CD4-positive, alpha-beta T cell treated with Interferon gamma for 1 hour (primary cell): ENCODE measurements around the gene TARBP1.
"Not testable (repeated sequence)": the region's sequence is repeated elsewhere in the genome, so short reads cannot be mapped to it uniquely, and the experiment has no call there.

Experiments
- DNase-seq: peaks from one replicate; pipeline ENCODE4 v3.0.0-alpha.2; 2020

The TARBP1 gene, protein sequence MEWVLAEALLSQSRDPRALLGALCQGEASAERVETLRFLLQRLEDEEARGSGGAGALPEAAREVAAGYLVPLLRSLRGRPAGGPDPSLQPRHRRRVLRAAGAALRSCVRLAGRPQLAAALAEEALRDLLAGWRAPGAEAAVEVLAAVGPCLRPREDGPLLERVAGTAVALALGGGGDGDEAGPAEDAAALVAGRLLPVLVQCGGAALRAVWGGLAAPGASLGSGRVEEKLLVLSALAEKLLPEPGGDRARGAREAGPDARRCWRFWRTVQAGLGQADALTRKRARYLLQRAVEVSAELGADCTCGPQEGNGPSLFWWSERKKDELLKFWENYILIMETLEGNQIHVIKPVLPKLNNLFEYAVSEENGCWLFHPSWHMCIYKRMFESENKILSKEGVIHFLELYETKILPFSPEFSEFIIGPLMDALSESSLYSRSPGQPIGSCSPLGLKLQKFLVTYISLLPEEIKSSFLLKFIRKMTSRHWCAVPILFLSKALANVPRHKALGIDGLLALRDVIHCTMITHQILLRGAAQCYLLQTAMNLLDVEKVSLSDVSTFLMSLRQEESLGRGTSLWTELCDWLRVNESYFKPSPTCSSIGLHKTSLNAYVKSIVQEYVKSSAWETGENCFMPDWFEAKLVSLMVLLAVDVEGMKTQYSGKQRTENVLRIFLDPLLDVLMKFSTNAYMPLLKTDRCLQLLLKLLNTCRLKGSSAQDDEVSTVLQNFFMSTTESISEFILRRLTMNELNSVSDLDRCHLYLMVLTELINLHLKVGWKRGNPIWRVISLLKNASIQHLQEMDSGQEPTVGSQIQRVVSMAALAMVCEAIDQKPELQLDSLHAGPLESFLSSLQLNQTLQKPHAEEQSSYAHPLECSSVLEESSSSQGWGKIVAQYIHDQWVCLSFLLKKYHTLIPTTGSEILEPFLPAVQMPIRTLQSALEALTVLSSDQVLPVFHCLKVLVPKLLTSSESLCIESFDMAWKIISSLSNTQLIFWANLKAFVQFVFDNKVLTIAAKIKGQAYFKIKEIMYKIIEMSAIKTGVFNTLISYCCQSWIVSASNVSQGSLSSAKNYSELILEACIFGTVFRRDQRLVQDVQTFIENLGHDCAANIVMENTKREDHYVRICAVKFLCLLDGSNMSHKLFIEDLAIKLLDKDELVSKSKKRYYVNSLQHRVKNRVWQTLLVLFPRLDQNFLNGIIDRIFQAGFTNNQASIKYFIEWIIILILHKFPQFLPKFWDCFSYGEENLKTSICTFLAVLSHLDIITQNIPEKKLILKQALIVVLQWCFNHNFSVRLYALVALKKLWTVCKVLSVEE (N-terminal part only)

DNA sequence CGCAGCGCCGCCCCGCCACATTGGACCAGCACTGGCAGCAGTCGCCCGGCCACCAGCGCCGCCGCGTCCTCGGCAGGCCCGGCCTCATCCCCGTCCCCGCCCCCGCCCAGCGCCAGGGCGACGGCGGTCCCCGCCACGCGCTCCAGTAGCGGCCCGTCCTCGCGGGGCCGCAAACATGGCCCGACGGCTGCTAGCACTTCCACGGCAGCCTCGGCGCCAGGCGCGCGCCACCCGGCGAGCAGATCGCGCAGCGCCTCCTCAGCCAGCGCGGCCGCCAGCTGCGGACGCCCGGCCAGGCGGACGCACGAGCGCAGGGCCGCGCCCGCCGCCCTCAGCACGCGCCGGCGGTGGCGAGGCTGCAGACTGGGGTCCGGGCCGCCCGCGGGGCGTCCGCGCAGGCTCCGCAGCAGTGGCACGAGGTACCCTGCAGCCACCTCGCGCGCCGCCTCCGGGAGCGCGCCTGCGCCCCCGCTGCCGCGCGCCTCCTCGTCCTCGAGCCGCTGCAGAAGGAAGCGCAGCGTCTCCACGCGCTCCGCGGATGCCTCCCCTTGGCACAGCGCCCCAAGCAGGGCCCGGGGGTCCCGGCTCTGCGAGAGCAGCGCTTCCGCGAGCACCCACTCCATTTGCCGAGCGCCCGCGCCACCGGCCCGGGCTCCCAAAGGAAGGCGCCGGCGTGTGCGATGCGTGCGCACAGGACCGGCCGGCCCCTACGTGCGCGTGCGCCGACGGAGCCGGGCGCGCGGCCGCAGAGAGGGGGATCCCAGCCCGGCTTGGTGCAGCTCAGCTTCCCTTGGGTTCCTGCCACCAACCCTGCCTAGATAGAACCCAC, at the start of gene TARBP1:
Gene TARBP1 (minus strand): TSS at position 699 of the 829 bp plus-strand sequence. CDS start 76 bp downstream, at position 623.
- DNase-seq = peak; percentile 68

DNA sequence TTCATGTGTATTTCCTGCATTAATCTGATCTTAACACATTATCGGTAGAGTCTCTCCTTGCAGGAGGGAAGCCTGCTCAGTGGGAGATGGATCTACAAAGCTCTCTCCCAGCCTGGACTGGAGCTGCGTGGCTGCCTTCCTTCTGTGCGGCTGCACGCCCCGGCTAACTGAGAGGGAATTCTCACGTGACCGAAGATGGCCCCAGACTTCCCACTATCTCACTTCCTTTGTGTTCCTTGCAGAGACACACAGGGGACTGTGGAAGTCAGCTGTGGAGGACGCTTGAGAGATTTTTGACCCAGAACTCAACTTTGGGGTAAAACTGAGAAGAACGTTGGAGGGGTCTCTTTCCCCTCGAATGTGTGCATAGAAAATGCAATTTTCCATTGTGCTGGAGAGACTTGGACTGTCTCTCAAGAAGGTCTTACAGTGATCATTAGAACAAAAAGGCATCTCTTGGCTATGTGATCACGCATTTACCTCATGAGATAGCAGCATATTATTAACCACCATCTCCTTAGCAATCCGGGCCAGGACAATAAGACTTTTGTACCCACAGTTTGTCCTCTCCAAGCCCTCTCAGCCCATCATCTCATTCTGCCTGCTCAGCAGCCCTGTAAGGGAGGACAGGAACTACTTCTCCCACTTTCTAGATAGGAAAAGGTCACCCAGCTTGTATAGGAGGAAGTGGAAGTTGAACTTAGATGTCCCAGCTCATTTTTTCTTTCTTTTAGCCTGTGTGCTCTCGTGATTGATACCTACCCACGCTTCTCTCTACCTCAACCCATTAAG, 49.3 kb upstream of the TARBP1 start:
- no peak for DNase-seq

DNA sequence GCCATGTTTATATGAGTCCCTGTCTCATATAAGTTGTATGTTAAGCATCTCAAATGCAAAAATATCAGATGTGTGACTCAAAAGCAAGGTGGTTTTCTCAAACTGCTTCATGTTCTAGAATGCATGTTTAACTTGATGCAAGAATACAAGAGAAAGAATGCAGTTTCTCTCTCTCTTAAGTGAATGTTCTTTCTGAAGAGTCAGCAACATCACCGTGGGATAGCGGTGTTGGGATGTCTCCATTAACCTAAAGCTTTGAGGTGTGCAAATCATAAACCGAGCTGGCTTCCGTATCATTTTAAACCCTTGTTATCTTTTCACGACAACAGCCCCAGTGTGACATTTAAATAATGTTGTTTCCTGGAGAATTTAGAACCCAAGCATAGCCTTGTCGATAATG, 48.4 kb upstream of the TARBP1 start:
- no peak for DNase-seq

DNA sequence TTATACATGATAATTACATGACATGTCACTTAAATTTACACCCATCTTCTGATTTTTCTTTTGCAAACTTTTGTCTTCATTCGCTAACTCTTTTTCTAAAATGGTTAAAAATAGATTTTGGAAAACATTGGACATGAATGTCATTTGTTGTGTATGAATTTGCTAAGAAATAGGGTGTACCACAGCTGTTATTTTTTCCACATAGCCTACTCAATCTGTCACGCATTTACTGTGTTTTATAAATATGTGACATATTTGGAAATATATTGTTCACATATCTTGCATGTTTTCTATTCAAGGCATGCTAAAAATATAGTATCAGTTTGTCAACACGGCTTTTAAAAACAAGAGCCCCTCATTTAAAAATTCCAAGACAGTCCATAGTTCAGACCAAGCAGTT, 47.9 kb upstream of the TARBP1 start:
- DNase-seq = no peak

DNA sequence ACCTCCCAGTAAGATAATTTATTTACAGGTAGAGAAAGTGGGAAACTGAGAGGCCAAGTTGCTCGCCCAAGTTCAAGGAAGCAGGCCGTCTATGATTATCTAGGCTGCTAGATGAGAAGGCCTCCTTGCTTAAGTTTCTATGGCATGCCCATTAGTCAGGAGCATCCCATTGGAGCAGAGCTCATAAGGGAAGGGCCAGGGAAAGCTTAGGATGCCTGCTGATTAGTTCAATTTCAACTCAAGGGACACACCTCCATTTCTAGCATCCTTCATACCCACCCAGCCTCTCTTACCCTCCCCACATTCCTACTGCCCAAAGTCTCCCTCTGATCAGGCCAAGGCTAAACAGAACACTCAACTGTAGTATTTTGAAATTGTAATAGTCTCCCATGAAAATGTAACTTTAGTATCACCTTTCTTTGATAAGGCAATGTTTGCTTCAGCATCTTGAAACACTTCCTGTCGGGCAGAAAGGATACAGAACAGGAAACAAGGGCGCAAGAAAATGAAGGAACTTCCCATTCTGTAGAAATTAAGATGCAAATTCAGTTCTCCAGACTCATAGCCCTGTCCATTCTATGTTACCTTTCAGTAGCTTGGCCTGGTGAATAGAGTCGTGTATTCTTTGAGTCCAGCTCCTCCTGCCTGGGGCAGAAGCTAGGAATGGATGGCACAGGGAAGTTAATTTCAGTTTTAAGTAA, 46.3 kb upstream of the TARBP1 start:
- no peak for DNase-seq

DNA sequence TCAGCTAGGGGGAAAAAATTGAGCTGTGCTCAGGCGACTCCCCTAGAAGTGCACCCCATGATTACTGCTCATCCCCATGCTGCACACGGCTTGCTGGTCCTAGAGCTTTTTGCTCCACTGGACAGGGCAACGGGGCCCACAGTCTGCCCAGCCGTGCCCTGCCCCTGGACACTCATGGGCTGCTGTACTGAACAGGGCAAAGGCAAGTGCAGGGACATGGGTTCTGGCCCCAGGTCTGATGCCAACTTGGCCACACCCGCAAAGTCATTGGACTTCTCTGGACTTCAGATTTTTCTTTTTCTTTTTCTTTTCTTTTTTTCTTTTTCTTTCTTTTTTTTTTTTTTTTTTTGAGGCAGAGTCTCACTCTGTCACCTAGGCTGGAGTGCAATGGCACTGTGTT, 42.9 kb upstream of the TARBP1 start:
- DNase-seq = no peak

DNA sequence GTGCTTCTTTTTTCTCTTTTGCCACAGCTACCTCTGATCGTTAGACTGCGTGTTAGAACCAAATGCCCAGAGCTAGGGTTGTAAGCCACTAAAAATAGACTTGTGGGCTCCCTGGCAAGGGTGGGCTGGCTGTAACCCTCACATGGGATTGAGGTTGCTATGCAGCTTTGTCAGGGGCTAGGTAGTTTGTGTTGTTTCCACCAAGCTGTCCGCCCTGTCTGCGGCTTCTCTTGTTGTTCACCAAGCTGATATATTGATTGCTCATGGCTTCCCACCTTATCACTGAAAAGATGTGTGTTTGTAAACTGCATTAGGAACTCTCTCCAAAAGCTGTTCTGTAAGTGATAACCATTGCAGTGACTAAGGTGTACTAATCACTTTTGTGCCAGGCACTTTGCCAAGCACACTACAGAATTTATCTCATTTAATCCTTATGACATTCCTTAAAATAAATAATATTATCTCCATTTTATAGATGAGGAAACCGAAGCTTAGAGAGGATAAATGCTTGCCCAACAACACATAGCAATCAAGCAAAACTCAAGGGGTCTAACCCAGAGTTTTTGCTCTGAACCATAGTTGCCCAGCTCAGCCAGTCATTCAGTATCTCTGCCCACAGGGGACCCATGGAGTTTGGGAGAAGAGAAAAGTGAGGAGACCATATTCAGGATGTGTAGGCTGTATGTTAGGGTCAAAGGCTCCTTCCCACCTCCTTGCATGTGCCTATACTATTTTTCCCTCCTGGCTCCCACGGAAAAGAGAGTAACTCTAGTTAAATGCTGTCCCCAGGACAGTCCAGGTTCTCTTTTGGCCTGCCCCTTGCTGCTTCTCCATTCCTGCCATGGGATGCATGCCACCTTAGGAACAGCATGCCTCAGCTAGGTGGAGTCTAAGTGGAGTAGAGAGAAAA, 42.2 kb upstream of the TARBP1 start:
- DNase-seq = no peak

DNA sequence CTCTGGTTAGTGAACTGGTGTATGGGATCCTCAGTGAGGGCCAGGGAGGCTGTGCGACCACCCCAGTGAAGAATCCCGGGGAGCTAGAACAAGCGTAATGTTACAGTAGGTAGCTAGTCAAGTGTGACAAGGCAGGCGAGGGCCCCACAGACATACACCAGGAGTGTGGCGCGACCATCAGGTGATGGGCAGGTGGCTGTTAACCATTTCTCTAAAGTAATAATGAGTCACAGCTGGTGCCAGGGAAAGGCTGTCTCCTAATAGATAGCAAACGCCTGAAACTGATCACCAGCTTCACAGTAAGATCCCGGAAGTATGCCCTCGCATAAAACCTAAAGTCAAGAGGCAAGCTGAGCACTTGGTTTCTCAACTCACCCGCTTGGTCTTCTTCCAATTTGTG, 40.5 kb upstream of the TARBP1 start:
- DNase-seq = no peak

DNA sequence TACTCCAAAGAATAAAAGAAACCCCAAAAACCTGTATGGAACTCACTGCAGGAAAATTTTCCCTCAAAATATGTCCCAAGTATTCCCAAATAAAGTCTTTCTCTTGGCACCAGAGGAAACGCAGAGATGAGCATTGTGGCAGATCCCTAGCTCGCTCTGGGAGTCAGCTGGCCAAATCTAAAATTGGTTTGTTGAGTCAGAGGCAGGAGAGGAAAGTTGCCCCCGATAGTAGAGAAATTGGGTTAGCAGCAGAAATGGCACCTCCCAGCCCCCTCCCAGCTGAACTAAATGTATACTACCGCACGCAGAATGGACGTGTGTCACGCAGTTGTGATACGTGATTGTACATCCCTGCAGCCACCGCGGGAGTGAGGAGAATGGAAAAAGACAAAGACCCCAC, 39.9 kb upstream of the TARBP1 start:
- DNase-seq = no peak

DNA sequence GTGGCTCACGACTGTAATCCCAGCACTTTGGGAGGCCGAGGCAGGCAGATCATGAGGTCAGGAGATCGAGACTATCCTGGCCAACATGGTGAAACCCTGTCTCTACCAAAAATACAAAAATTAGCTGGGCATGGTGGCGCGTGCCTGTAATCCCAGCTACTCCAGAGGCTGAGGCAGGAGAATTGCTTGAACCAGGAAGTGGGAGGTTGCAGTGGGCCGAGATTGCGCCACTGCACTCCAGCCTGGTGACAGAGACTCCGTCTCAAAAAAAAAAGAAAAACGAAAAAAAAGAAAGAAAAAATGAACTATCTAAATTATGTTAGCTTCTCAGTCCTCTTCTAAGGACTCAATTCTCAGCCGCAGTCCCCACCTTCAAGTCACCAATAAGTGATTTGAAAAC, 39.1 kb upstream of the TARBP1 start:
- DNase-seq = not testable (repeated sequence)

DNA sequence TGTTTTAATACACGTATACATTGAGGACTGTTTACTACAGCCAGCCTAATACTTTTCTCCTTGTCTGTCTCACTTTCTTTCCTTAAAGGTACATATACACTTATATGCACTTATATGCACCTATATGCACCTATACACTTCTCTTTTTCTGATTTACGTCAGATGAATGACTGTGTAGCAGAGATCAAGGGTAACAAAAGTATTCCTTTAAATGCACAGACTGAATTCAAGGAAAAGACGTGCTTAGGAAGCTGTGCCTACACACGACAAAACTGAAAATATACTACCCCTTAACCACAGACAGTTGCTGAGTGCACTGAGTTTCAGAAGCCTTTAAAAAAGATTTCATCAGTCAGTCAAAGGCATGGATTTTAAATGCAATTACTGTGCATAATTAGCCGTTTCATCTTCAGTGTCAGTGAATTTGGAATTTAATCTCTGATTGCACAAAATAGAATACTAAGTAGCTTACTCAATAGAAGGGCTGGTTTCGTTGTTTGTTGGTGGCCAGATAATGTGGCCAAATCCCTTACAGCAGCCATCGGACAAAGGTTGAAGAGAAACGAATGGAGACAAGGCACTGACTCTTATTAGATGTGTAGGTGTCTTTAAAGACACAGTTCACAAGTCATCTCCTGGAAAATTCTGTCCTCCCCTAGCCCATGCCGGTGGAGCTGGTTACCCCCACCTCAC, 38.3 kb upstream of the TARBP1 start:
- DNase-seq = no peak

DNA sequence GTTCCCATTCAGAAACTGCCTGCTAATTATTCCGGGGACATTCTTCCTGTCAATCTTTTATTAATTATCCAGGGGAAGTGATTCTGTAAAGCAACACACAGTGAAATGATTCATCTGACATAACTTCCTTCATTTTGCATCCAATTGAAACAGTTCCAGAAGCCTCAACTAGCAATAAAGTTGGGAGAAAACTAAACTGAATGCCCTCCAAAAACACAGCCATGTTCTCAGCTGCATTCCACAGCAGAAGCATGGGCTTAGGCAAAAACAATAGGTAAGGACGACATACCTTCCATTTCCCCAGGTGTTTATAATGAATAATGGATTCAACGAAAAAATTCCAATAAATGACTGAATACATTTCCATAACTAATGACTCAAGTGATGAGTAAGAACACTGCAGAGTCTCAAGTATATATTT, 36.9 kb upstream of the TARBP1 start:
- no peak for DNase-seq

DNA sequence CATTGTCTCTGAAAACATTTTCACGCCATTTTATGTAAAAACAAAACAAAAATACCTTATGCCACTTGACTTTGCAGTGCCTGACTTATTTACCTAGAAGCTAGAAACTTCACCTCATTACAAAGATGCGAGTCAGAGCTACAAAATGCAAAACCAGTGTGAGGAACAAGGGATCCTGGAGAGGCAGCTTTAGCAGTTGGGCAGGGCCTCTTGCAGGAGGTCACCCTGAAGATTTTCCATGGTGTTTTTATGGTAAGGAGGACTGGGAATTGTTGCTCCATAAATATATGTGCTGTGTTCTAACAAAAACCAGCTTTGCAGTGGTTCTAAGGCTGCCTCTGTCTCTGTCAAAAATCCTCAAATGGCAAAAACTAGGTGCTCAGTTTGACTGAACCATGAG, 36.4 kb upstream of the TARBP1 start:
- no peak for DNase-seq

DNA sequence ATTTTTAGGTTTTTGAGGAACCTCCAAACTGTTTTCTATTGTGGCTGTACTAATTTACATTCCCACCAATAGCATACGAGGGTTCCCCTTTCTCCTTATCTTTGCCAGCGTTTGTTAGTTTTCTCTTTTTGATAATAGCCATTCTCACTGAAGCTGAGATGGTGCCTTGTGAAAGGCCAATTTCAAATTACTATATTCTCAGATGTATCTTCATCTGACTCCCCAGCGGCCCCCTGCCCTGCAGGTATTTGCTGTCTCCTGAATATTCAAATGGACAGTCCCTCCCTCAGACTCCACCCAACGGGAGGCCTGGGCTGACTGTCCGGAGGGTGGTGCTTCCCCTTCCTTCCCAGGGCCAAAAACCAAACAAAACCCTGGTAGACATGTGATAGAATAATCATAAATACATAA, 33.5 kb upstream of the TARBP1 start:
- DNase-seq = peak; percentile 32

DNA sequence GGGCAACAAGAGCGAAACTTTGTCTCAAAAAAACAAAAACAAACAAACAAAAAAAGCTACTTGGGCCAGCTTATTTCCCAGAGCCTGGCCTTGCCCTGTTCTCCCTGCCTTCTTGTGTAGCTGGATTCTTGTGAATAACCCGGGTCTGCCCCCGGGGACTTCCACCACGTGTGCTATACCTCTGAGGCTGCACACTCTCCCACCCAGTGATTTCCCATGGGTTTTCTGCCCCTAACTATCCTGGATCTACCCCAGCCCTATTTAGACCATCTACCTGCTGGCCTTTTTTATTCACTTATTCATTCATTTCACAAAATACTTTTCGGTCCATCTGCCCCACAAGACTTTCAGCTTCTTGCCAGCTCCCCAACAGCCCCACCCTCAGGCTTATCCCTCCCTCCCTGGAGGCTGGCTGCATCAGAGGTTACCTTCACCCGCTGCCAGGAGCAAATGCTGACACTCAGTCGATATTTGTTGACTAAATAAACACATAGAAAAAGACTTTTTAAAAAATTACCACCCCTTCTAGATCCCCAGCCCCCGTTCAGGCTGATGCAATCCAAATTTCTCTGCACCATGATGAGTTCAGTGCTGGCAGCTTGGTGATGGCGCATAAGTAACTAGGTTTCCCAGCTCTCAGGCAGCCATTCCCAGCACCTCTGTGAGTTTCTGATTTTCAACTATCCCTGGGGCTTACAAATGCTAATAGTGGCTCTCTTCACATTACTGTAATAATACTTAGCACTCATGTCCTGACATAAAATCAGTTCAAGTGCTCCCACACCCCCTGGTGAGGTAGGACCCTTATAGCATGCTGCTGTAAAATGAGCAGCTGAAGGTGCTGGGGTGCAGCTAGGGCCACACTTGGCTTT, 30.7 kb upstream of the TARBP1 start:
- no peak for DNase-seq

DNA sequence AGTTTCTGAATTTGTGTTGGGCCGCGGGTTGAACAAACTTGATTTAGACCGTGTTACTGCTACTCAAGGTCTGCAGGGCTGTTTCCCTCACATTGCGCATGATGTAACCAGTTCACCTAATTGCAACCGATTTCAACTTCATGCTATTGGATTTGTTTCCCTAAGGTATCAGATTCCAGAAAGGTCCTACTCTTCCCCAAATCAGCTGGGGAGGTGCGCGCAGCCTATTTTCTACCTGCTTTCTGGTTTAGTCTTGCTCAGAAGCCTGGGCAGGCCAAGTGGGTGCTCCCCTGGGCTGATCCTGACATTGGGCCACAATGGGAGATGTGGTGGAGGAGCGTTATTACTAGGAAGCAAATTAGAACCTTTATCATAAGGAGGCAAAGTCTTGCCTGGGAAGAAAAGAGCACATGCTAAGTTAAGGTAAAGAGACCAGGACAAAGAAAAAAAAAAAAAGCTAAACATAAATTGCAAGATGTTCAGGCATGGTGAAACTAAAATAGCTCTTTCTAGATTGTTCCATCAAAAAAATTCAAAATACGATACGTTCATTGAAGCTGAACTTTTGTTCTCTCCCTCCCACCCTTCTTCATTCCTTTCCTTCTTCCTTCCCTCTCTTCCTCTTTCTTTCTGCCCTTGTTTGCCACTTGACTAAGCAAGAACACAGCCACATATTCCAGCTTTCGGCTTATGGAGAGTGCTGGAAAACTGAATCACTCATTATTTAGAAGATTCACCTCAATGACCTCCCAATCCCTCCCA, 28.8 kb upstream of the TARBP1 start:
- DNase-seq = no peak

DNA sequence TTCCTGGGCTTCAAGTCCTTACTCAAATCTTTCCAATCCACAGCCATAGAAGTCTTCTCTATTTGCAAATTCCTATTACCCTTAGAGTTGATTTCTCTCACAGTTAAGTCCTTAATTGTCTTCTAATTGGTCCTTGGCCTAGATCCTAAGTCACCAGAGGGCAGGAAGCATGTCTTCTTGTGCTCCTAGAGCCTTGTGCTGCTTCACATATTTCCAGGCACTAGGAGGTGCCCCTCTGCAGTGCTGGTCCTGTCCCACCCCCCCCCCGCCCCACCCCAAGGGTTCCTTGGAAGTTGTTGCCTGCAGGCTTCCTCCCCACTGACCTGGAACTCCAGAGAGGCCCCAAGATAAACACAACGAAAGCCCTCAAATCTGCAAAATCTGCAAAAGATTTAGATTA, 28.1 kb upstream of the TARBP1 start:
- DNase-seq = no peak
